Stimulated activated CD4-positive, alpha-beta T cell treated with anti-CD3 and anti-CD28 coated beads, Interleukin-12 subunit alpha, Interleukin-12 subunit beta, amount 100 ng/mL, for 4 hours (primary cell): ENCODE data around the gene C7orf57.
"Not testable (repeated sequence)": the region's sequence is repeated elsewhere in the genome, so short reads cannot be mapped to it uniquely, and the experiment has no call there.

Experiments
- DNase-seq: peaks from one replicate; pipeline ENCODE4 v3.0.0-alpha.2; 2020

Gene C7orf57

GRCh38 chr7:48038815-48039506 lies 3.6 kb downstream of the C7orf57 start:
- DNase-seq, result no peak

- no peak for DNase-seq
Observed at GRCh38 chr7:48040944-48041652, 5.8 kb downstream of the C7orf57 start.

DNA sequence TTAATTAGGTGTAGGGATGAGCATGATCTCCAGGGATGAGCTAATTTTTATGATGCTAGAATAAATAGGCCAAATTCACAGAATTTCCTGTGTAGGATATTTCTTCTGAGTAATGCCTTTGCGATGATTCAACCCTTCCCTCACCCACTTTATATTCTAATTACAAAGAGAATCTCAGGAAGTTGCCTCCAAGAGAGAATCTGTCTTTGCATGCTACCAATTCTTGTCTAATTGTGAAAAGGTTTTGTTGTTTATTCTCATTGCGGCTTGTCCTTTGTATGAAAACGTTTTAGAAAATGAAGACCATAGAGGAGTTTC lies 6.3 kb downstream of the C7orf57 start:
- DNase-seq, result no peak

GRCh38 chr7:48042216-48042615 lies 6.9 kb downstream of the C7orf57 start:
- no peak for DNase-seq

DNA sequence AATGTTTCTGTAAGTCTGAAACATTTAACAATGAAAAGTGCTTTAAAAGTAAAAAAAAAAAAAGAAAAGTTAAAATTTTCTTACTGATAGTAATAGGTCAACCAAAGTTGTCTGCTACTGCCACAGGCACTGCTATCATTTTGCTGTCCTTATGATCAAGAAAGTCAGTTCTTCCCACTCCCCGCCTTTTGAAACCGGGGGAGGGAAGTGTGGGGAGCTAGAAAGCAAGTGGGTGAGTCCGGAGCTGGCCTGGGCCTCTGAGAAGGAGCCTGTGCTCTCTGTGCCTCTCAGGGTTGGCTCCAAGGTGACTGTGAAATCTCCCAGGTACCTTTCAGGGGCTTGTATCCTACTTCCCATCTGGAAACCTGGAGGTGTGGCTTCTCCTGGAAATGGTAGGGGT lies 7.3 kb downstream of the C7orf57 start:
- no peak for DNase-seq

DNA sequence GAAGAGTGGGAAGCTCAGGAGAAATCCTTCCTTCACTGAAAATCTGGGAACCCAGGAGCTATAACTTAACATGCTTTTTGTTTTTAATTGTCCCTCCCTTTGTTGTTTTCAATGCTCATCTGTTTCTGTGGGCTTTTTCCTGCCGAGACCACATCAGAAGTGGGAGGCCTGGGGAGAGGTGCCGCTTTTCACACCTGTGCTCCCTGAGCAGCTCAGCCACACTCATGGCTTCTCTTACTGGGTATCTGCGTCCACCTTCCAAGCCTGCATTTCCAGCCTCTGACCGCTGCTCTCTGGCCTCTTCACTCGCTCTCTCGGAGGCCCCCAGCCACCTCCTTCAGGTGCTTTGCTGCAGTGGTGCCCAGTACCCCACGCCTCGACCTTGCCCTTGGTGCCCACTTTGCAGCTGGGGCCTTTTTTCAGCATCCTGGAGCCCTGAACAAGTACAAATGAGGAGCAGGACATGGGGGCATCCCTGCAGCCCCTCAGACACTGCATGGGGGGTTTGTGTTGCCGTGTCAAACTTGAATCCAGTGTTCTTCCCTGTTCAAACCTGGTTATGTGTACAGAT lies 9.9 kb downstream of the C7orf57 start:
- DNase-seq, result no peak

GRCh38 chr7:48046458-48046857 lies 11.1 kb downstream of the C7orf57 start:
- no peak for DNase-seq

GRCh38 chr7:48048113-48048512 lies 12.8 kb downstream of the C7orf57 start:
- DNase-seq, result no peak

DNA sequence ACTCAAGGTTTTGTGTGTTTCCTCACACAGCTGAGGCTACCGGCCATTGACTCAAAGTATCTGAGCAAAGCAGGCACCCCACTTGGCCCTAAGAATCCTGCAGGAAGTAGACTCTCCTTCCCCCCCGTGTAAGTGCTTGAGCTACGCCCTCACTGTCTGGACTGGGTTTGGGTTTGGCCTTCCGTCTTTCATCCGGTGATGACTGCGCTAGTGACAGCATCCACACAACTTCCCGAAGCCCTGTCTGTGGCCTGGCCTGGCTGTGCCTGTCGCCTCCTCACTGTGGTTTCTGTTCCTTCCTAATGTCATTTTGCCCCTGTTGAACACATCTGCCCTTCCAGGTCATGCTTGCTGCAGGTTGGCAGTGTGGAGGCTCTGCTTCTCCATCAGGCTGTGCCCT lies 14.5 kb downstream of the C7orf57 start:
- DNase-seq, result no peak

DNA sequence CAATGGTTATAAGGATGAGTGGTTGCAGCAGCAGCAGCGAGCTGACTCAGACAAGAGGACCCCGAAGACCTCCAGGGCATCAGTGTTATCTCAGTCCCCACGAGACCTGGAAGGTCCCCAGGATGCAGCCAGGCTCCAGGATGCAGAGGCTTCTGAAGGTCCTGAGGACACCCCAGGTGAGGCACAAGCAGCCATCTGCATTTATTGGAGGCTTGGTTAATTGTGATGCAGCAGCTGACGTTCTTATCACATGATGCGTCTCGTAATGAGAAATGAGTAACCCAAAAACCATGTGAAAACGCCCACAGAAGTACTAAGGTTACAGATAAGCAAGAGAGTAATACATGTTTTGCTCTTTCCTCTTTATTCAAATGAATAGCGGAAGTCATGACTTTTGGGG lies 17.4 kb downstream of the C7orf57 start:
- no peak for DNase-seq

- no peak for DNase-seq
Observed at GRCh38 chr7:48053736-48054135, 18.4 kb downstream of the C7orf57 start.

DNA sequence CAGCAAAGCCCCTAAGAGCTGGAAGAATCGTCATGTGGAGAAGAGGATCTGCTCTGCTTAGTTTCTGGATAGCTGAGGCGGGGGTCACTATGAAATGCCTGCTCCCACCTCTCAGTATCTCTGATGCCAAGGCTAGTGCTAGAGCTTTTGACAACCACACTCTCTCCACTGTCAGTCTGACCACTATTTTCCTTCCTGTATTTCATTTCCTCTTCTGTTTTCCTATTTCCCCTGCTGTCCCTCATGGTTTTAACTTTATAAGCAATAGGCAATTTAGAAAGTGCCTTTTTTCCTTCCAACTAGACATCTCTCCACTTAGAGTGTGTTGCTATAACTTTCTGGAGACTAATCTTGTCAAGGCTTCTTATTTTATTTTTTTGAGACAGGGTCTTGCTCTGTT lies 23.6 kb downstream of the C7orf57 start:
- DNase-seq, result no peak

DNA sequence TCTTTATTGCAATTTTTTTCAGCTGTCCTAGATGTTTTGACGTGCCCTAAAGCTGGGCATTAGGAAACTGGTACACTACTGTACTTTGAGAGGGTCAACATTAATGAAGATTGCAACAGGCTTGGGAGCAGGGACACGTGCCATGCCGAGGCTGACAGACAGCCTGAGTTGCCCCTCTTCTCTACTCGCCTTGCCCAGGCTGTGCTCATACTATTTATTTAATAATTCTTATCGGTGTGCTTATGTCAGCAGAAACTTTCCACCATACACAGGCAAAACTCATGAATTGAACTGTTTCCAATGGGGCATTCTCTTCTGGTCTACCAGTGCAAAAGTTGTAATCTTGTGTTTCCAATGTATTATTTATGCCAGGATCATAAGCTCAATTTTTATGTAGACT lies 24.4 kb downstream of the C7orf57 start:
- DNase-seq, result no peak

DNA sequence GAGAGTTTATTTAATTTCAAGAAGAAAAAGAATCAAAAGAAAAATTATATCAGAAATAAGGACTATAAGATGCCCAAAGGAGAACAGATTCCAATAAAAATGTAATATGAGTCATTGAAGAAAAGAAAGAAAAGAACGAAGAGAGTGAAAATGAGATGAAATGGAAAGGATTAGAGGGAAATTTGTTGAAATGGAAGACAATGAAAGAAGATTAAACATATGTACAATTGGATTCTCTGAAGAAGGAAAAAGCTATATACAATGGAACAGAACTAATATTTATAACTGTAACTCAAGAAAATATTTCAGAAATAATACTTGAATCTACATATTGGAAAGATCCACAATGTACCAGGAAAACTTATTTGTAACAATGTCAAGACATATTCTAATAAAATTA lies 28.6 kb downstream of the C7orf57 start:
- no peak for DNase-seq

DNA sequence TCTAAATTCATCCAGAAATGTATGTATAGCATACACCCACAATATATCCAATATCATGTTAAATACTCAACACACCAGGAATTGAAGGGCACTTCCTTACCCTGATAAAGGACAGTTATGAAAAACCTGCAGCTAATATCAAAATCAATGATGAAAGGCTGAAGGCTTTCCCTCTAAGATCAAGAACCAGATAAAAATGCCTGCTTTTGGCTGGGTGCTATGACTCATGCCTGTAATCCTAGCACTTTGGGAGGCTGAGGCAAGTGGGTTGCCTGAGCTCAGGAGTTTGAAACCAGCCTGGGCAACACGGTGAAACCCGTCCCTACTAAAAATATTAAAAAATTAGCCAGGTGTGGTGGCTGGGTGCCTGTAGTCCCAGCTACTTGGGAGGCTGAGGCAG lies 32.1 kb downstream of the C7orf57 start:
- DNase-seq, result no peak

DNA sequence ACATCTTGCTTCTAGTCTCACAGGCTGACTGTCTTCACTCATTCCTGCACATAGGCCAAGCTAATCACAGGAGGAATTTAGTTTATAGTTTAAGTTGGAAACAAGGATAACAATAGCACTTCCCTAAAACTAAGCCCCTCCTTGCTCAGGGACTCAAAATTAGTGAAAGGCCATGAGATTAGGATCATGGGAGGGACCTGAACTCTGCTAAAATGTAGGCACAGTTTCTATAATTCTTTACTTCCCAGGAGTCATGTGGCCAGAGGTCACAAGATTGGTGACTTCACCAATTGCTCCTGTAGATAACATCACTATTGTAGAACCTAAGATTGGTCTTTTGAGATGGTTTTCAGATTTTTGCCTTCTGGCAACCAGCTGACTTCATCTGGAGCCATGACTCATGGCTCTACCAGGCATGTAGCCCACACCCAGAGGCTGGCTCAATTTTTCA lies 38.9 kb downstream of the C7orf57 start:
- no peak for DNase-seq

DNA sequence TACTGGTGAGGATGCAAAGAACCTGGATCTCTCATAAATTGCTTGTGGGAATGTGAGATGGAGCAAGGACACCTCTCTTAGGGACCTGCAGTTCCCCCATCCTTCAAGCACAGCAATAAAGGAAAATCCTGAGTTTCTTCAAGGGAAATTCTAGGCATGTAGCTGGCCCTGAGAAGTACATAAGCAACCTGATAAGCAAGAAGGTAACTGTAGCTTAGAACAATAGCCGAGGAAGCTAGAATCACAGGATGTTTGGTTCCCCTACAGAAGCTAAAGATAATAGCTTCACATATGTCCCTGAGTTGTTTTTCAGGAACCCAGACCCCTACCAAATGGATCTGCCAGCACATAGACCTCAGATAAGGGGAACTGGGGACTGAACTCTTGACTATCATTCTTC lies 42.1 kb downstream of the C7orf57 start:
- no peak for DNase-seq

- DNase-seq, result no peak
Observed at GRCh38 chr7:48078470-48078869, 43.1 kb downstream of the C7orf57 start.

DNA sequence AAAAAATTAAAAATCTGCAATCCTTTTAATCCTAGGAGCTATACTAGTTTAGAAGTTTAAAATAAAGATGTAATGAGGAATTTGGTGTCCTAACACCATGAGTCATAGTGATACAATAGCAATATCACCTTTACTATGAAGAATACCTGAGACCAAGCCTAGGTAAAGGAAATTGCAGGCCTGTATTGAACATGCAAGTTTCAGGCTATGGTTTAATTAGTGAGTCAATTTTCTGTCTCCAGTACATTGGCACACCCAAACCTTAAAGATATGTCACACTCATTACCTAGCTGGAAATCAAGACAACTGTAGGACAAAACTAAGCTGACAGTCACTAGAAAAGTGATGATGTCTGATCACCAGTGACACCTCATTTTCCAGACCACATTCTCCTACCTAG lies 47.0 kb downstream of the C7orf57 start:
- not testable (repeated sequence) for DNase-seq

GRCh38 chr7:48083114-48083830 lies 47.9 kb downstream of the C7orf57 start:
- no peak for DNase-seq

DNA sequence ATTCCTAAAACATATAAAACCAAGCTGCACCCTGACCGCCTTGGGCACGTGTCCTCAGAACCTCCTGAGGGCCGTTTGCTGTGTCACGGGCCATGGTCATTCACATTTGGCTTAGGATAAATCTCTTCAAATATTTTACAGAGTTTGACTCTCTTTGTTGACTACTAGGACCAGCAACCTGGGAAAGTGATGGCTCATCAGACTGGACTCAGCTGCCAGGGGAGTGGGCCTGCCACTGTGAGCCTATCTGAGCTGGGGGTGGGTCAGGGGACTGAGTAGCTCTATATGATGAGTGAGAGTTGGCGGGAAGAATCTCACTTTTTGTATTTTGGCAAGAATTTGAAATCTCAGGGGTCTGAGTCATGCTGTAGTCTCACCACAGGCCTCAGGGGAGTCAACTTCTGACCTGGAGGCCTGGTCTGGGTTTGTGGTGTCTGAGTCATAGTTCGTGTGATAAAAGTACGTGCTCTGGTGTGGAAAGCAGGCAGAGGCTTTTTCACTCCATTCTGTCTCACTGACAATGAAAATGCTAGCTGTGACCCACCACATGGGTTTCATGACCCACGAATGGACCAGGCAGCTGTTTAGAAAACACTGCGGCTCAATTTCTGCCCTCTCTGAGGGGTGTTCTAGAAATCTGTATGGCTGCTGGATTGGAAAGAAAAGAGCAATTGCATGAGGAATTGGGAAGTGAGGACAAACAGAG lies 49.5 kb downstream of the C7orf57 start:
- DNase-seq, result peak; percentile 58

- DNase-seq, result no peak
Observed at GRCh38 chr7:48085433-48085791, 50.1 kb downstream of the C7orf57 start.

DNA sequence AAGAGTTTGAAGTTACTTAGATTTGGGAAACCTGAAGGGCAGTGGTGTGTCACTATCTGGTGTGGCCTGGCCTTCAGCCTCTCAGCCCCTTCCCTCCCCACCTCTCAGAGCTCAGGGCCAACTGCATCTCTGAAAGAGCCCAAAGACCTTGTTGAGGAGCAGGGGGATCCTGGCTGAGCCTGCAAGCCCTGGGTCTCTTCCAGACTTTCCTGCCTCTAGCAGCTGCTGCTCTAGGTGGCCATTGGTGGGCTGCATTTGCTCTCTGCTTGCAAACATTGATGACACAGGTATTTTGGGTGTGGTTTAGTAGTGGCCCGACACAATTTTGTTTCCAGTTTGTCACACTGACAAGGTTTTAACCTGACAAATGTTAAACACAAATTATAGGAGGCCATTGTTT lies 50.6 kb downstream of the C7orf57 start:
- DNase-seq, result no peak
